ENCODE data around the gene GRK4.
A peak's percentile ranks its signal among the peaks of the same experiment; 100 is the strongest.
"Not testable (repeated sequence)": the region's sequence is repeated elsewhere in the genome, so short reads cannot be mapped to it uniquely, and the experiment has no call there.

GRK4 gene

DNA sequence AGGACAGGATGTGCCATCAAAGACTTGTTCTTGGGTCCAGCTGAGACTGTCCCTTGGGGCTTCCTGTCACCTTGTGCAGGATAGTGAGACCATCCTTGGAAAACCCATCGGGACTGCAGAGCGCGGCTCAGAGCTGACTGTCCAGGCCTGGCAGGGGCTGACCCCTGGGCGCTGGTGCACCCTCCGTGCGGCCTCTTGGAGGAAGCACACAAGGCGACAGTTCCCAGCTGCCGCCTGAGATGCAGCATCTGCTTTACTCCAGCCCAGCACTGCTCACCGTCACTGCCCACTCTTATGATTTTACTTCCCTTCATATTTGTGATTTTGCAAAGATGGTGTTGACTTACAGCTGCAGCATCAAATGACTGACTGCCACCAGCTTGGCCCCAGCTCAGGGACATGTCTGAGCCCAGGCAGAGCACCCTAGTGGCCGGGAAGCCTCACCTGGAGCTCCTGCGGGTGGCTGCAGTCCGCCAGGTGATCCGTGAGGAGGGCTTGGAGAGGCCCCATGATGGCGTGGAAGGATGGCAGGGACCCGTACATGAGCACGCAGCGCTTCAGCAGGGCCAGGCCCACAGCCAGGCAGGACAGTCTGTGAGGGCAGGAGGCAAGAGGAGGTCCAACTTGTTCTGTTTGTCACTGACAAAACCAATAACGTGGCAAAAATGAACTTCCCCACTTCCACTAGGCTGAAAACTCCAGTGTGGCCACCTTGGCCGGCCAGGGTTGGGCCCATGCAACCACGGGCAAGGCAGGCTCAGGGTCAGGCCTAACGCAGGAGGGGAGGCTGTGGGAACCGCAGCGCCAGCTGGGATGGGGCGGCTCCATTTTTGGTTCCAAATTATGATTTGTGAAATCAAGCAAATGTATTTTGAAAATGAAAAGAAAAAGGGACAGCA lies 22.0 kb upstream of the GRK4 start:
- no peak for DNase-seq (ENCODE audit: low read depth in 2 of 2)

DNA sequence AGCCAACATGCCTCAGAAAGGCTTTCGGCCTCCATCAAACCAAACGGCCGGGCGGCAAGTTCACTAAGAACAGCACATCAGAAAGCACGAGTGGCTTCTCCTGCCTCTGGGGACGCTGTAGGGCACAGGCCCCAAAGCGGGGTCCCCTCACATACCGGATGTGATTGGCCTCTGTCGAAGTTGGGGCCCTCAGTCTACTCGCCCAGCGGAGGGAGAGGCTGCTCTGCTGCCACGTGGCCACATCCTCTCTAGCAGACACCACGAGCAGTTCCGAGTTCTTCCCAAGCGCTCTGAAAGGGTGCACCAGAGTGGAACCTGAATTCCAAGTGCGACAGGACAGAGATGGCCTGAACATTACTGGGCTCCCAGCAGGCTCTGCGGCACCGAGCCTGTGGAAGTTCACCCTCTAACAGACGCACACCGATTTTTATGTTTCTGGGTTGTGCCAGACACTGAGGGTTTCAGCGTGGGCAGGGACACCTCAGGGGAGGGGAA lies 21.3 kb upstream of the GRK4 start:
- no peak for DNase-seq (ENCODE audit: low read depth in 2 of 2)

GRCh38 chr4:2942532-2943363 lies 20.6 kb upstream of the GRK4 start:
- no peak for DNase-seq (ENCODE audit: low read depth in 2 of 2)

DNA sequence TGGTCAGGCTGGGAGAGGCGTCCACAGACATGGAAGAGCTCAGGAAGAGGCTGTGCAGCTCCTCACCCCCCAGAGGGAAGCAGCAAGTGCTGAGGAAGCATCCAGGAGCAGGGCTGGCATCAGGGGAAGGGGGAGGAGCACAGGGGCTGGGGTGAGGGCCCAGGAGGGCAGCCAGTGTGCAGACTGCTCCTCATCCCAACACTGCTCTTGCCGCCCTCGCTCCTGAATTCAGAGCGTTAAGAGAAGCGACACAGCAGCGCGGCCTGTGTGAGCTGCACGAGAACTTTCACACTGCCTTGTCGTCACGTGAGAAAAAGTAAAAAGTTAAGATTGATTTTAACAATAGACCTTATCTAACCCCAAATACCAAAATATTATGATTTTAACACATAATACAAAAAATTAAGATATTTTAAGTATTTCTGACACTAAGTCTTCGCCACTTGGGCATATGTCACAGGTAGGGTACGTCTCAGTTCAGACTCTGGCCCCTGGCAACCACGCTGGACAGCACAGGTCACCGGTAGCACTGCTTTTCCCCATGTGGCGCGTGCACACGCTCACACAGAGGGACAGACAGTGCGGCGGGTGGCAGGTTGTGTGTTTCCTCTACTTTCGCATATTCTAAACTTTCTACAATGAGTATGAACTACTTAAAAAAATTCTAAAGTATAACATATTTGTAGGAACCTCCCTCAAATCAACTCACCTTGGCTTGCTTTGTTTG lies 19.8 kb upstream of the GRK4 start:
- DNase-seq (ENCODE audit: low read depth in 2 of 2) = no peak

- DNase-seq (ENCODE audit: low read depth in 2 of 2) = no peak
These were observed 19.3 kb upstream of the GRK4 start for GRCh38 chr4:2944091-2944482.

GRCh38 chr4:2944586-2945526 lies 18.5 kb upstream of the GRK4 start:
- DNase-seq (ENCODE audit: low read depth in 2 of 2) = no peak

- DNase-seq (ENCODE audit: low read depth in 2 of 2) = not testable (repeated sequence)
These were observed 17.5 kb upstream of the GRK4 start for GRCh38 chr4:2945619-2946604.

DNA sequence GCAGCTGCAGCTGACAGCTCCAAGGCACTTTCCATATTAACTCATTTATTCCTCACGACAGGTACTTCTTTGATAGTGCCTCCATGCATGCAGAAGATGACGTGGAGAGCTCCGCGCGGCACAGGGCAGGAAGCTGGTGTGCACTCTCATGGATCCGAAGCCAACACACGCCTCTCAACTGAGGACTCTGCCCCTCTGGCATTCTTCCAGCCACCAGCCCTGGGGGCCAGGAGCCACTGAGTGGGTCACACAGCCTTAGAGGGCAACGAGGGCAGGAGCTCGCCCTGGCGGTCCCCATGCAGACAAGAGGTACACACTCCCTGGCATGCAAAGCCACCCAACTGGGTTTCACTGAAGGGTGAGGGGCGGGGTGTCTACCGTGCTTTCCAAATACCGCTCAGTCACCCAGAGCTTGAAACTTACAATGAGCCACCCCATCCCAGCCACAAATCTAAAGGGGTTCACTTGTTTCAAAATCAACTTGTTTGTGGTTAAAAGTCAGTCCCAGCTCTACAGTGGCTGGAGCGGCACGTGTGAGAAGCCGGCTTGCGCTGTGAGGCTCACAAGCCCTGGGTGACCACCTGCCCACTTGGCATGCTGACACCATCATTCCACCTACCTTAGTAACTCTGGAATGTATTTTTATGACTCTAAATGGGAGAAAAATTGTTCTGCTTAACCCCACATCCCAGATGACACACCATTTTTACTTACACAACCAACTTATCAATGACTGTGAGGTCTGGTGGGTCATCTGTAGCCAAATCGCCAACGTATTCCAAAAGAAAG lies 16.4 kb upstream of the GRK4 start:
- DNase-seq (ENCODE audit: low read depth in 2 of 2) = no peak

- DNase-seq (ENCODE audit: low read depth in 2 of 2) = no peak
These were observed 15.4 kb upstream of the GRK4 start for GRCh38 chr4:2947926-2948325.

DNA sequence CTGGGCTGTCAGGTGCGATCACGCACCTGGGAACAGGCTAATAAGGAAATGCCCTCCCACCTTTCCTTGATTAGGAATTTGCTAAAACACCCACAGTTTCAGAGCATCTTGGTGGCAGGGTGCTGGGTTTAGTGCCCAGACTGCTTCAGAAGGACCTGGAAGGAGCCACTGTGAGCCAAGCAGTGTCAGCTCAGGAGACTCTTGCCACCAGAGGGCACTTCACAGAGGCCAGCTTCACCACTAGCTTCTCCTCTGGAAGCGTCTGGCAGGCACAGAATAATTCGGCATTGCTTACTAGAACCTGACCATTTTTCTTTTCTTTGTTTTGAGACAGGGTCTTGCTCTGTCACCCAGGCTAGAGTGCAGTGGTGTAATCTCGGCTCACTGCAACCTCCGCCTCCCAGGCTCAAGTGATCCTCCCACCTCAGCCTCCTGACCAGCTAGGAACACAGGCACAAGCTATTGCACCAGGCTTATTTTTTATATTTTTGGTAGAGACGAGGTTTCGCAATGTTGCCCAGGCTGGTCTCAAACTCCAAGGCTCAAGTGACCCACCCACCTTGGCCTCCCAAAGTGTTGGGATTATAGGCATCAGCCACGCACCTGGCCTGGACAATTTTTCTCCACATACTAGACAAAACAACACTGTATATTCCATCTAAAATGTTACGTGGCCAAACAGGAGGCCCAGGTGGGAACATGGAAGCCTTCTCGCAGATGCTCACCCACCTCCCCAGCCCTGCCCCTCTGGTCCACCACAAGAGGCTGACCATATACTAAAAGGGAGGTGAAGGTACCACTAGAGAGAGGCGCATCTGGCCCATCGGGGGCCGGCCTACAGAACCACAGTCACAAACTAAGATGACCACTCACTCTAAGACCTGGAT lies 14.2 kb upstream of the GRK4 start:
- no peak for DNase-seq (ENCODE audit: low read depth in 2 of 2)

DNA sequence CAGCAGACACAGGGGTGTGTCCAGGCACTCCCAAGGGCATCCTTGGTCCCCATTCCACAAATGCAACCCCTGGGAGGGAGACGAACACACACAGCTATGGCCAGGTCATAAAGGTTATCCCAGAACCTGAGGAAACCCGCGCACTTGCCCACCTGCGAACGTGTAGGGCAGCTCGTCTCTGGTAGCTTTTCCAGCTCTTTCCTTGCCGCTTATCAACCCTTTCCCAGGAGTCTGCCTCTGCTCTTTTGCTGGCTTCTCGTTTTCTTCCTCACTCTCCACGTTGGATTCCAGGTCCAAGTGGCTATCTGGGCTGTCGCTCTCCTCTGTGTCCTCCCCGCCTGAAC lies 13.6 kb upstream of the GRK4 start:
- no peak for DNase-seq (ENCODE audit: low read depth in 2 of 2)

DNA sequence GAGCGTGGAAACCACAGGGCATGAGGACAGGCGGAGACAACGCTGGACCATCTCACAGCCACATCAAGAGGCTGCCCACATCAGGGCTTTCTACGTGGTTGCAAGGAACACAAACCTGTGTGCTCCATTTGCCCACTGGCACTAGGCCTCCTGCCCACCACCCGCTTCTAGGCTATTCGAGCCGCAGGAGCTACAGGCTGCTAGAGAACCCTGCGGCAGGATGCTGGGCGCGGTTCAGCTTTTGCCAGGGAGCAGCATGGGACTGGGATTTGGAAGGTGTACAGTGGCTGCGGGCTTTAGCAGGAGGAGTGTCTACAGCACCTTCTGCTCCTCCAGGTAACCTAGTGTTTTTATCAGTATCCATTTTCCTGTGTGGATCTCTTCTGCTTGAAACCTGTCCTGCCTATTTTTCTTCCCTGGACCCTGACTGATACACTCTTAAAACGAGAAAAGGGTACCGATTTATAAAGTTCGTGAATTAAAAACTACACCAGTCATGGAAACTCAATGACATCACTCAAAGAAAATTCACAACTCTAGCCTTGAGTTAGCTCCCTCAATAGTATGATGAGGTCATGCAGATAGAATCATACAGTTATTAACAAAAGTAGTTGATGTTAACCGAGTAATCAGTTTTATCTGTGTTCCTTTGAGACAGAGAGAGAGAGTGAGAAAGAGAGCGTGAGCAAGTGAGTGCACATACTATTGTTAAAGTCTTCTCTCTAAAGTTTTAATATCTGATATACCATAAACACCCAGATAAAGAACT lies 13.0 kb upstream of the GRK4 start:
- no peak for DNase-seq (ENCODE audit: low read depth in 2 of 2)

- no peak for DNase-seq (ENCODE audit: low read depth in 2 of 2)
These were observed 9.9 kb upstream of the GRK4 start for GRCh38 chr4:2953496-2953895.

- DNase-seq (ENCODE audit: low read depth in 2 of 2) = peak in 1 of 2 experiments; percentile 81
These were observed 8.8 kb upstream of the GRK4 start for GRCh38 chr4:2954358-2955185.

DNA sequence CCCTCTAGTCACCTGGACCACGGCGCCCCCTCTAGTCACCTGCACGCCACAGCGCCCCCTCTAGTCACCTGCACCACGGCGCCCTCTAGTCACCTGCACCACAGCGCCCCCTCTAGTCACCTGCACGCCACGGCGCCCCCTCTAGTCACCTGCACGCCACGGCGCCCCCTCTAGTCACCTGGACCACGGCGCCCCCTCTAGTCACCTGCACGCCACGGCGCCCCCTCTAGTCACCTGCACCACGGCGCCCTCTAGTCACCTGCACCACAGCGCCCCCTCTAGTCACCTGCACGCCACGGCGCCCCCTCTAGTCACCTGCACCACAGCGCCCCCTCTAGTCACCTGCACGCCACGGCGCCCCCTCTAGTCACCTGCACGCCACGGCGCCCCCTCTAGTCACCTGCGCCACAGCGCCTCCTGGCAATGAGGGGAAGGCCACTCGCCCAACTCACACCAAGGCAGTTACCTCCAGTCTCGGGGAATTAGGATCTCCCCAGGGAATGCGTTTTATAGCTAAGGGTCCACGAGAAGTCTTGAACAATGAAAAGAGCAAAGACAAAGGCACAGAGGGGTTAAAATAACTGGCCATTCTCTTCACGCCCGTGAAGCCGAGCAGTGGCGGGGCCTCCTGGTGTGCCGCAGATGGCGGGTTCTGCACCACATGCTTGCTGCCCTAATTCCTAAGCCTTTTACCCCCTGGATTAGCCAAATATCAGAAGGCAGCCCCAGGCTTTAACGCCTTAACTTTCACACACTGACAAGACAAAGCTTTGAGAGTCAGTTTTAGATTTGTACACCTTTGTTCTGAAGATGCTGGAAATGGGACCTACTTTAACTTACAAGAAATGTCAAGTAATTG lies 8.0 kb upstream of the GRK4 start:
- DNase-seq (ENCODE audit: low read depth in 2 of 2) = not testable (repeated sequence)

Measured in stimulated activated CD4-positive, alpha-beta T cell treated with anti-CD3 and anti-CD28 coated beads, Interleukin-12 subunit alpha, Interleukin-12 subunit beta, amount 100 ng/mL, for 24 hours (primary cell).